GM19351 (cell line): ENCODE data around the gene LINS1.

Source experiments
- ATAC-seq: cut with Tn5 transposase; IDR thresholded peaks from one replicate; pipeline ENCODE4 v1.9.1; 2021; ENCODE audit warnings: mild to moderate bottlenecking, moderate library complexity; ENCODE audit not compliant: unreplicated experiment

The LINS1 gene

DNA sequence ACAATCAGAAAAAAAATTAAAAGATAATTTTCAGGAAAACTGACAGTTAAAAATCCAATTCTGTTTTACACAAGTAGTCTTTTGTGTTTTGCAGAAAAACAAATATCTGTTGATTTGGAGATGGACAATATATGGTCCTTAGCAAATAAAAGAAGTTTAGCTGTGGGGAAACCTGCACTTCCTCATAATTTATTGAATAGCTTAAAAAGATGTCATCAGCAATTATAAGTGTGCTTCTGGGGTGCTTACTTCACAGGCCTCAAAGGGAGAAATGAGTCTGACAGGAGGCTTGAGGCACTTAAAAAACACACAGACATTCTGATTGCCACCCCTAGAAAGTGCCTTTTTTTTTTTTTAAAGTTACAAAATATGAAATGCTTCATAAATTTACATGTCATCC is 41.7 kb downstream of the LINS1 start:
- ATAC-seq = no peak

DNA sequence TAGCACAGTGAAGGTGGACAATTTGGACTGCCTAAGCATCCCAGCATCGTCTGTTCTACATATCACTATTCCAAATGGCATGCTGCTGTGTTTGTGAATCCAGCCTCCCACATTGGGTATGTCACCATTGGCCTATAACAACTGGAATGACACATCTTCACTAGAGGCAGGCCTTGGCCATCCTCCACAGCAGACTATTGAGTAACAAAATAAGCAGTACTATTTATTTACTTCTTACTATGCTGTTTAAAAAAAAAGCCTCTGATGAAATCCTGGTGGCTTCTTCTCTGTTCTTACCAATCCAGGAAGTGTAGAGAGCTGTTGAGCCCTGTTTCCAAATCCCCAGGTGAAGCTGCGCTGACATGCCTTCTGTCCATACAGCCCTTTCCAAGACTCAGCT is 42.7 kb downstream of the LINS1 start:
- ATAC-seq = no peak

GRCh38 chr15:100558771-100559254 is 43.2 kb downstream of the LINS1 start:
- no peak for ATAC-seq

GRCh38 chr15:100553468-100553867 is 48.5 kb downstream of the LINS1 start:
- ATAC-seq = no peak

GRCh38 chr15:100547961-100548360 is 54.0 kb downstream of the LINS1 start:
- ATAC-seq = no peak

- no peak for ATAC-seq
Measured at GRCh38 chr15:100544946-100545345, 57.0 kb downstream of the LINS1 start.

GRCh38 chr15:100544338-100544841 is 57.6 kb downstream of the LINS1 start:
- ATAC-seq = no peak

DNA sequence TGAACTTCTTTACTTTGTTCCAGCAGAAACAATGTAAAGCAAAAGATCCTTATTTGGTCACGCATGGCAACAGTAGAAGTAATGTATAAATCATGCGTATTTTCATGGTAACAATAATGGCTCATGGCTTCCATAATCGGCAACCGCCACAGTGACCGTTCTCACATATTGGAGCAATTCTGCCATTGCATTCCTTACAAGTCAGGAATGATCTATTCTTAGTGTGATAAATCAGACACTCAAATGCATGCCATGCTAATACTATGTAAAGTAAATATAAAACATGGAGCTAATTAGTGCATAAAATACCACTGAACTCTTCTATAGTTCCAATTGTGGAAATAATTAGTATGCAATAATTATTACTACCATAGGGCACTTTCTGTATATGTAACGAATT is 59.7 kb downstream of the LINS1 start:
- no peak for ATAC-seq

DNA sequence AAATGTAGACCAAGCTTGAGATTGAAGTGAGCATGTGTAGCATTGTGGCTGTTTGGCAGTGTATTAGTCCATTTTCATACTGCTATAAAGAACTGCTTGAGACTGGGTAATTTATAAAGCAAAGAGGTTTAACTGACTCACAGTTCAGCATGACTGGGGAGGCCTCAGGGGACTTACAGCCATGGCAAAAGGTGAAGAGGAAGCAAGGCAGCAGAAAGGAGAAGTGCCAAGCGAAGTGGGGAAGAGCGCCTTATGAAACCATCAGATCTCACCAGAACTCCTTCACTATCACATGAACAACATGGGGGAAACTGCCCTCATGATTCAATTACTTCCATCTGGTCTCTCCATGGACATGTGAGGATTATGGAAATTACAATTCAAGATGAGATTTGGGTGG is 64.7 kb downstream of the LINS1 start:
- peak; percentile 80 for ATAC-seq

GRCh38 chr15:100536733-100537132 is 65.3 kb downstream of the LINS1 start:
- no peak for ATAC-seq

GRCh38 chr15:100533886-100534285 is 68.1 kb downstream of the LINS1 start:
- ATAC-seq = no peak

GRCh38 chr15:100531823-100532327 is 70.1 kb downstream of the LINS1 start:
- ATAC-seq = no peak

DNA sequence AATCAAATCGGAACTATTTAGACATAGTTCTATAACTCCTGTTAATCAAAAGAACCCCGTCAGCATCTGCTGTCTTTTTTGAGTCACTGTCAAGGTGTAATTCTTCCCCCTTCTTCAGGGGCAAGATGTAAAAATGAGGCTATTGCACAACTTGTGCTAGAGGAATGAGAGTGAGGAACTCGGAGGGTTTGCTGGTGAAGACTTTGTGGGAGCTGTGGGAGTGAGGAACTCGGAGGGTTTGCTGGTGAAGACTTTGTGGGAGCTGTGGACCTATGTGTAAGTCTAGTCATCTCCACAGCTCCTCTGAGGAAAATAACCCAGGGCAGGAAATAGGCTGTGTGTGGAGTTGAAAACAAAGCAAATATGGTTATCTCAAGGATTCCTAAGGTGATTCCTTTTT is 70.8 kb downstream of the LINS1 start:
- no peak for ATAC-seq

- ATAC-seq = no peak
Measured at GRCh38 chr15:100529556-100529955, 72.4 kb downstream of the LINS1 start.

DNA sequence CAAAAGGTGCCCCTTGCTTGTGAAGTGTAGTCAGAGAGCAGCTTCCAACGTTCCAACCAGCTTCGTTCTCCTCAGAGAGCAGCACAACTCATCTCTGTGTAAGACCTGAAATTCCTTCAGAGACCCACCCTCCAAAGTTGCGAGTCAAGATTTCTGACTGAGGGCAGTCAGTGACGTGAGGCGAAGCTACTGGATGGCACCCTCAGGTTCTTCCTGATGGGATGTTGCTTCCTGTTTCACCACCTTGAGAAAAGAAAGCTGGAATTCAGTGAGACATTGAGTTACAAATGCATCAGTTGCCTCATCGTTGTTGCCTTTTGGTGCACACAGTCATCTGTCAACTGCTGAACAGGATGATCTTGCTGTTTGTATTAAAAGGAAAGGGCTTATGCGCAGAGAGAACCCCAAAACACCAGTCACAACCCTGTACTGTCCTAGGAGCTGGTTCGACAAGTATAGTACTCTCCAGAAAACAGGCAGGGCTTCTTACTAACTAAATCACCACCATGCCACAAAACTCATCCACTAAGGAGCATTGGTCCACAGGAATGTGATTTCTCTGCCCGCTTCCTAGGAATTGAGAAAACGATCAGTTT is 73.1 kb downstream of the LINS1 start, which contains the start of gene CERS3:
Gene CERS3, minus strand, starts transcription at position 118 of the 596 bp plus-strand sequence. CDS start 27,101 bp downstream, outside the sequence.
- no peak for ATAC-seq

DNA sequence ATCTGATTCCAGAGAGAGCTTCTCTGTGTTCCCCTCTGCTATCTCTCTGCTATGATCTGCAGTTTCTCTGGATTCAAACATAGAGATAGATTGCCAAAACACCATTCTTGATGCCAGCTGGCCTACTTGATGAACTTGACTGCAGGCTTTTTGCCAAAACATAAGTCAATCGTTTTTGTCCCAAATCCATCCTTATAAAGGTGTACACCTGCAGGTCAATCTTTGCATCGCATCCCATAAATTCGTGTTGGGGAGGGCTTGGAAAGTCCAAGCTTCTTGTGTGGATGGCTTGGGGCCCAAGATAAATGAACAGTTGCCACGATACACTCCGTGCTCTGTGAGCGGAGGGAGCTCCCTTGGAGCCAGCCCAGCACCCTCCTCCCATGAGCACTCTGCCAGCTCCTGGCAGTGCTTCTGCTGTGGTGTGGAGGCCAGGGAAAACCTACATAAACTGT is 75.9 kb downstream of the LINS1 start:
- ATAC-seq = no peak

DNA sequence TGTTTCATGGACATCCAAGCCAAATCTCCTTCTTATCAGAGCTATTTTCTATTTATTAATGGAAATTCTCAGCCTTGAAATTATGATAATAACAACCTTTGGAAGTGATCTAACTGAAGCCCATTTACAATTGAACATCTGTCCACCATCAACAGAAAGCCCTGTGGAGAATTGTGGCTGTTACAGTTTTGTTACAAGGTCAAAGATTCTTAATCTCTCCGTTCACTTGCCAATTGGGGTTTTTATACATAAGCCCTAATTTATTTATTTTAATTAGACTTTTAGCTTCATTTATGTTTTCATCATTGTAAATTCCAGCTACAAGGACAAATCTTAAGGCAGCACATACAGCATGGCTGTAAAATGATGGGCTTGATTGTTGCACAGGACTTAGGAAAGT is 76.5 kb downstream of the LINS1 start:
- ATAC-seq = no peak

- ATAC-seq = no peak
Measured at GRCh38 chr15:100524326-100524725, 77.7 kb downstream of the LINS1 start.

- ATAC-seq = no peak
Measured at GRCh38 chr15:100521907-100522306, 80.1 kb downstream of the LINS1 start.

DNA sequence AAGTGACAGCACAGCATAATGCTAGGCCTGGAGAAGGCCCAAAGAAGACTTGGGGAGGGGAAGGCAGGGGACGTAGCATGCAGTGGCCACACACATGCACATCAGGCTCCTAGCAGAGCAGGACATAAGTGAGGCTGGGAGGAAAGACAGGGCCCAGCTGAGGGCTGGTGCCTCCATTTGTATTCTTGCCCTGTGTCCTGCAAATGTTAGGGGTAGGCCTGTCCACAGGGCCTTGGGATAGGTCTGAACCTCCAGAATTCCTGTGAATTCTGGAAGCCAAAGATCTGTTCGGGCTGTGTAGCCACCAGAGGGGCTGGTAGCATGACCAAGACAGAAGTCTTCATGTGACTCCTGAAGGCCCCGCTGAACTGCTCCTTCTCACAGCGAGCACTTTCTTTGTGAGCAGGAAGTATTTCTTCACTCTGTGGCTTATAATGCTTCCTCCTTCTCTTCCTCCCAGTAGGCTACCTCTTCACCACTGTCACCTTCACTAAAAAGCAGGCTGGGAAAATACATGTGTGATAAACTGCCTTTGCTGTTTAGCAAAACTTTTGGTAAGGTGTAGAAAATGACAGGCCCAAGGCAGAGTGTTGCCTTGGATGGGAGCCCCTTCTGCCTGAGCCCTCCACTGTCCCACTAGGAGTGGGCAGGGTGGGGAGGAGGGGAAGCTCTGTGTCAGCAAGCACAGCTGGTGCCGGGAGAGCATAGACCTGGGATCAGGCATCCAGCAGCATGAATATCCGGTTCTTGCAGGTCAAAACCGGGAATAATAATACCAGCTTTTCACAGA is 81.7 kb downstream of the LINS1 start:
- ATAC-seq = no peak

- ATAC-seq = no peak
Measured at GRCh38 chr15:100517846-100518245, 84.1 kb downstream of the LINS1 start.
